ENCODE data around the gene OR10H5.
"Not testable (repeated sequence)": the region's sequence is repeated elsewhere in the genome, so short reads cannot be mapped to it uniquely, and the experiment has no call there.

- not testable (repeated sequence) for TF ChIP-seq CTCF (IDR thresholded peaks at IDR 0.05; ENCODE audit: insufficient read depth, low read length, poor library complexity, severe bottlenecking); EZH2phosphoT487 (conservative IDR thresholded peaks at IDR 0.05; ENCODE audit: low read length)
Measured at GRCh38 chr19:15828611-15829305, 41.3 kb downstream of the OR10H5 start.
